HG03175 (cell line): ENCODE data around the gene PANK3.
A peak's percentile ranks its signal among the peaks of the same experiment; 100 is the strongest.
"Not testable (repeated sequence)": the region's sequence is repeated elsewhere in the genome, so short reads cannot be mapped to it uniquely, and the experiment has no call there.

Source experiments
- ATAC-seq: cut with Tn5 transposase; IDR thresholded peaks from one replicate; pipeline ENCODE4 v1.9.1; 2021; ENCODE audit warnings: mild to moderate bottlenecking, moderate library complexity; ENCODE audit not compliant: unreplicated experiment

The PANK3 gene

GRCh38 chr5:168596122-168596521 is 17.0 kb upstream of the PANK3 start:
- ATAC-seq, result not testable (repeated sequence)

- ATAC-seq, result no peak
Observed at GRCh38 chr5:168592014-168592368, 12.8 kb upstream of the PANK3 start.

DNA sequence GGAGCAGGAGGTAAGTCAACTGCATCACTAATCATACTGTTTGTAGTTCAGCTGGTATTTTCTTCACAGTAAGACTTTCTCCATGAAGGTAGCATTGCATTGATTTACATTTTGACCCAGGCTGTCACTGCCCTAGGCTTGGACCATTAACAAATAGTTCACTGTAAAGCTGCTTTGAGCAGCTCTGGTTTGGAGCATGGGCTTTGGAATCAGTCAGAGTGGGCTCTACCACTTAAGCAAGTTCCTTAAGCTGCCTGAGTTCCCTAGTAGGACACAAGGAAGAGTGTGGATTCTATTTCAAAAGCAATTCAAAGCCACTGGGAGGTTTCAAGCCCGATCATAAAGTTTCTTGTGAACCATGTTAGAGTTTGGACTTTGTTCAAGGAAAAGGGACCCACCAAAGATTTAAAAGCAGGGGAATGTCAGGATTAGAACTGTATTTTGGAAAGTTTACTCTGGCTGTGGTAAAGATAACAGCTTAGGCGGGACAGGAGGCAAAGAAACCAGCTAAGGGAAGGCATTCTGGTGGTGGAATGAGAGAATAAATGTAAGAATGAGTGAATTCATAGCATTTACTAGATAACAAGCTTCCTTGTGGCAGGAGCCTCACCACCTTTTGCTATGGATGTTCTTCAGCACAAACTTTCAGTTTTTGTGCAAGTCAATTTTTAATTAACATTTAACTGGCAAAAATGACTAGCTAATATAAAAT is 12.3 kb upstream of the PANK3 start:
- ATAC-seq, result no peak

DNA sequence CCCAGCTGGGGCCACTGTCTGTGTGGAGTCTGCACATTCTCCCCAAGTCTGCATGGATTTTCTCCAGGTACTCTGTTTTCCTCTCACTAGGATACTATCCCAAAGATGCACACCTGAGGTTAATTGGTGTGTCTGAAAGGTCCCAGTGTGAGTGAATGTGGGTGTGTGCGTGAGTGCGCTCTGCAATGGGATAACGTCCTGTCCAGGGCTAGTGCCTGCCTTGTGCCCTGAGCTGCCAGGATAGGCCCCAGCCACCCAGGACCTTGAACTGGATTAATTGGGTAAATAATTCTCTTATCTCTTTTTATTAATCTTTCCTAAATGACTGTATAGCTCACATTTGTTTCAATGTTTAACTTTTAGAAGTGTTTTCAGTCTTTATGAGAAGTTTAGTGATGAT is 11.5 kb upstream of the PANK3 start:
- no peak for ATAC-seq

- ATAC-seq, result no peak
Observed at GRCh38 chr5:168587987-168588386, 8.8 kb upstream of the PANK3 start.

GRCh38 chr5:168585119-168585856 is 6.1 kb upstream of the PANK3 start:
- ATAC-seq, result no peak

- ATAC-seq, result peak; percentile 32
Observed at GRCh38 chr5:168583742-168584482, 4.7 kb upstream of the PANK3 start.

DNA sequence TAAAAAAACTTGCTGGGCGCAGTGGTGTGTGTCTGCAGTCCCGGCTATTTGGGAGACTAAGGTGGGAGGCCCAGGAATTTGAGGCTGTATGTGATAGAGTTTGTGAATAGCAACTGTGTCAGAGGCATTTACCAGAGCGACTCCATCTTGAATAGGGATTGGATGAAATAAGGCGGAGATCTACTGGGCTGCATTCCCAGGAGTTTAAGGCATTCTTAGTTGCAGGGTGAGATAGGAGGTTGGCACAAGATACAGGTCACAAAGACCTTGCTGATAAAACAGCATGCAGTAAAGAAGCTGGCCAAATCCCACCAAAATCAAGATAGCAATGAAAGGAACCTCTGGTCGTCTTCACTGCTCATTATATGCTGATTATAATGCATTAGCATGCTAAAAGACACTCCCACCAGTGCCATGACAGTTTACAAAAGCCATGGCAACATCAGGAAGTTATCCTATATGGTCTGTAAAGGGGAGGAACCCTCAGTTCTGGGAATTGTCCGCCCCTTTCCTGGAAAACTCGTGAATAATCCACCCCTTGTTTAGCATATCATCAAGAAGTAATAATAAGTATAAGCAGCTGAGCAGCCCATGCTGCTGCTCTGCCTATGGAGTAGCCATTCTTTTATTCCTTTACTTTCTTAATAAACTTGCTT is 1.8 kb upstream of the PANK3 start:
- not testable (repeated sequence) for ATAC-seq

GRCh38 chr5:168580227-168580508 is 1.0 kb upstream of the PANK3 start:
- ATAC-seq, result no peak

DNA sequence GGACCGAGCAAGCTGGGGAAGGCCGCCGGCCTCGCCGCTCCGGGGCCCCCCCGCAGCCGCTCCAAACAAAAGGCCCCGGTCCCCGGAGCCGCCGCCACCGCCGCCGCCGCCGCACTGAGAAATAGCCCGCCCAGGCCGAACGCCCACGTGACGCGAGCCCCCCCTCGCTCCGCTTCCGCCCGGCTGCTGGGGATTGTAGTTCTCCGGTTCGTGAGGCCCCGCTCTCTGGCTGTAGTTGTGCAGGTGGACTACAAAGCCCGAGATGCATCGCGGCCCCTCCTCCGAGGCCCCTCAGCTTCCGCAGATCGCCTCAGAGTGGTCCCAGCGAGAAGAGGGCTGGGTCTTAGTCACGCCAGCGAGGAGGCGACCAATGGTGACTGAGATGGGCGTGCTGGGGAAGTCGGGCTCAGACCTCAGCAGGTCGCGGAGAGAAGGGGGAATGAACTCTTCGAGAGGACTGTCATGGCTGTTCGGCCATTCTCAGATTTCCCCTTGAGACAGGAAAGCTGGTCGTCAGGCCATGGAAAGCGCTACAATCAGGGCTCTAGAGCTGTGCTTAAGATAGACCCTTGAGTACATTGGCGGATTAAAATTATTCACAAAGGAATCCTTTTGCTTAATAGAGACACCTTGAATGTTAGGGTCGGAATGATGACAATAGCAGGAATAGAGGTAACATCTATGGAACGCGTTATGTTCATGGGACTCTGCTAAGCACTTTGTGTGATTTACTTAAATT is 489 bp upstream of the PANK3 start:
- ATAC-seq, result peak; percentile 92

GRCh38 chr5:168578006-168578405 is 1.2 kb downstream of the PANK3 start:
- no peak for ATAC-seq

- ATAC-seq, result no peak
Observed at GRCh38 chr5:168575391-168576372, 3.5 kb downstream of the PANK3 start.

DNA sequence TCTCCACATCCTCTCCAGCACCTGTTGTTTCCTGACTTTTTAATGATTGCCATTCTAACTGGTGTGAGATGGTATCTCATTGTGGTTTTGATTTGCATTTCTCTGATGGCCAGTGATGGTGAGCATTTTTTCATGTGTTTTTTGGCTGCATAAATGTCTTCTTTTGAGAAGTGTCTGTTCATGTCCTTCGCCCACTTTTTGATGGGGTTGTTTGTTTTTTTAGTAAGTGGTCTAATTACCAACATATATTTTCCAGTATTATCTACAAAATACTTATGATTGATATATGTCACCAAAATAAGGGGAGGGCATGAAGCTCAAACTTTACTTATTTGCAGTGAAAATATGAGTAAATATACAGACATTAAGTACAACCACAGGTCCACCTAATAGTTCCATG is 5.0 kb downstream of the PANK3 start:
- not testable (repeated sequence) for ATAC-seq

GRCh38 chr5:168573663-168574062 is 5.5 kb downstream of the PANK3 start:
- not testable (repeated sequence) for ATAC-seq

DNA sequence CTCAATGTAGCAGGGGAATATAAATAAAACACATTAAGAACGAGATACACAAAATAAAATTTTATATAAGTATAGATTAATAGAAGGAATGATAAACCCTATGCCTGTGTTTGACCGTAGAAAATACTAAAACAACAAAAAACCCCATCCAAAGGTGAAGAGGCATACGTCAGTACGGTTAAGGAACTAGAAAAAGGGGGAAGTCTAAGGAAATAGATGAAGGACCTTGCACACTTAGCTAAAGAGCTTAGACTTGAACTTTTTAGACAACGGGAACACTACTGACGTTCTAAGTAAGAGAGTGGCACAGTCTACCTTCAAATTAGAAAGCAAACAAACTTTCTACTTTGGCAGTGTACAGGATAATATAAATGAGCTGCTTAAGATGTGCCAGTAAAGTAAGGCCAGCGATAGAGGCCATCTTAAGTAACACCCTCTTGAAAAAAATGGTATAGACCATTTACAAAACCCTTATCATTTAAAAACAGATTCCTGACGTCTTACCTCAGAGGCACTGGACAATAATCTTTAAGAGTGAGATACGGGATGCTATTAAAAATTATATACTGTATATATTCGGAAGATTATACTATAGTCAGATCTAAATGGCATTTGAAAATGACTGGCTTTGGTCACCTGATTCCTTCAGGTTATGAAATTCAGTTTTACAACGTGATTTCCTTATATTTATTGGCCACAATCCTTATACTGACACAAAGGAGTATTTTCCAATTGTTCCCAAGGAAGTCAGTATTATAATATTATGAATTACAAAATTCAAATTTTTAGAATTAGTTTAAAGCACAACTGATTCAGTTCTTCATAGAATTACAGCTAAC is 8.5 kb downstream of the PANK3 start:
- no peak for ATAC-seq

DNA sequence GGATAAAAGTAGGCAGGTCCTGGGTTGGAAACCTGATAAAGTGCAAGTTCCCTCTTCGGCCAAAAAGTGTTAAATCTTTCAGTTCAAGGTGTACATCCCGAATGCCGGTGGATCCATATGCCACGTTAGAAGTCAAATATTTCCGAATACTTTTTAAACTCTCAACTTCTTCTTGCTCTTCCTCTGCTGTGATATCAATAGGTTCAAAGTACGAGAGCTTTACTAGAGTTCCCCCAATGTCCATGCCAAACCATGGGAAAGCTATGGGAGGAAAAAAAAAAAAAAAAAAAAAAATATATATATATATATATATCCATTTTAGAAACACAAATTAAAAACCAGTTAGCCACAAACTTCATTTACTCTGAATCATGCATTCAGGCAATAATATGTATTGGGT is 10.4 kb downstream of the PANK3 start:
- no peak for ATAC-seq

DNA sequence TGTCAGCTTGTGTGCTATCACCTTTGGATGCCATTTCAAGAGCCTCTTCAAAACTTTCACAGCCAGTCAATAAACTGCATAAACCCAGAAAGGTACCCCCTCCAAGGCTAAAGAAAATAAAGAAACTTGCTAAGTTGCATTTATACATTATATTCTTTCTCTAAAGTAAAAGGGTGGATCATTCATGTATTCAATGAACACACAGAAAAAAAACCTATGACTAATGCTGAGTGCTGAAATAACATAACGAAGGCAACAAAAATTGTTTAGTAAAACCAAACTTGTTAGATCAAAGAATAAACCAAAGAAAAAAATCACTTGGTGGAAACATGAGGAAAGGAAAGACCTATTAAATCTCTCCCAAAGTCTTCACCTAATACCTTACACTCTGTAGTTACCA is 15.2 kb downstream of the PANK3 start:
- ATAC-seq, result no peak

DNA sequence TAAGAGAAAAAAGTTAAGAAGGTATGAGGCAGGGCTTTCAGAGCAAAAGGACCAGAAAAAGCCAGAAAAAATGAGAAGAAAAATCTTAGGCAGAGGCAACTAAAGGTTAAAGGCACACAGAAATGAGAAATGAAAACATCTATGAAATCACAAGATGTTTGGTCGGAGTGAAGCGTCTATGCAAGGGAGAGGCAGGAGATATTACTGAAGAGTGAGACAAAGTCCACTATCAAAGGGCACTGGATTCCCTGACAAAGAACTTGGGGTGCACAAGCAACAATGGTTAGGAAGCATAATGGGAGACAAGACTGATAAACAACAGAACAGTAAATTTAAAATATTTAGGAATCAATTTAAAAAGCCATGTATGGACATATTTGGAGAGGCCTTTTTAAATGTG is 16.9 kb downstream of the PANK3 start:
- ATAC-seq, result no peak

GRCh38 chr5:168557389-168557788 is 21.8 kb downstream of the PANK3 start:
- no peak for ATAC-seq
